Right lobe of liver (tissue), 6 donors: ENCODE data around the gene GNL3. TPM values are rescaled to one million over a fixed set of nuclear protein-coding genes. Genes with fewer than 3 reads are reported as not detected.
A peak's percentile ranks its signal among the peaks of the same experiment; 100 is the strongest.

Experiments
- ATAC-seq, 4 donors: fragments of 200-7000 bp; cut with Tn5 transposase; one replicate each; pipeline ENCODE4 v1.9.1; 2020; ENCODE audit warnings: mild to moderate bottlenecking in 4 of 4, moderate library complexity in 4 of 4
- DNase-seq, 3 donors: peaks; one replicate each; pipeline ENCODE4 v3.0.0-alpha.2; 2020
- H3K27ac ChIP-seq, 3 donors: fragments of 200-600 bp; one replicate each; pipeline ENCODE4 v1.8.0; 2022
- H3K27me3 ChIP-seq, 2 donors: fragments of 200-600 bp; one replicate each; pipeline ENCODE4 v1.8.0; 2022
- H3K36me3 ChIP-seq, 4 donors: fragments of 200-600 bp; sonication (generic) in 1 of 4; one replicate each; pipeline versions ENCODE4 v1.5.1 to v1.8.0; 2017 to 2022; ENCODE audit warnings: control low read depth in 1 of 4
- H3K4me1 ChIP-seq, 4 donors: fragments of 200-600 bp; sonication (generic) in 1 of 4; one replicate each; pipeline versions ENCODE4 v1.5.1 to v1.8.0; 2017 to 2022; ENCODE audit warnings: control low read depth in 1 of 4
- H3K4me3 ChIP-seq, 3 donors: fragments of 200-600 bp; one replicate each; pipeline ENCODE4 v1.8.0; 2022
- H3K9me3 ChIP-seq, 4 donors: fragments of 200-600 bp; sonication (generic) in 1 of 4; one replicate each; pipeline versions ENCODE4 v1.5.1 to v1.8.0; 2017 to 2022; ENCODE audit warnings: control low read depth in 1 of 4
- POLR2A ChIP-seq: fragments of 450-650 bp; IDR thresholded peaks from one replicate; pipeline ENCODE4 v1.6.1; 2017; ENCODE audit warnings: antibody characterized with exemption, mild to moderate bottlenecking
- WGBS: methylation state at CpG from one replicate; pipeline ENCODE4 v1.1.6; 2018; ENCODE audit warnings: low coverage, low lambda C conversion rate; ENCODE audit not compliant: insufficient coverage; ENCODE audit errors: missing lambda C conversion rate; 5-methylcytosine and 5-hydroxymethylcytosine counted together
- intact Hi-C, 2 donors: fragments of 100-400 bp; cut with DNase I; formaldehyde crosslinking; loops; one replicate each; pipeline versions ENCODE4 v1.11.2 to v1.14.1; 2022
- total RNA-seq, 6 experiments: library from RNA; depleted of rRNA in 2 of 6; stranded (reverse); fragments of >200 nt in 2 of 6; fragmentation: NEBNext Ultra II Directional in 3 of 6; extraction: Animal tissue kit (Norgen Biotek cat#: 25700) in 3 of 6; gene quantifications; one replicate each; pipeline versions ENCODE4 v1.1.0 to v1.2.4, GENCODE V29; 2016 to 2023
- TF ChIP-seq, protein P1 (sequence below), 4 donors: fragments of 200-600 bp in 3 of 4; fragments of 450-650 bp in 1 of 4; IDR thresholded peaks; one replicate each; pipeline versions ENCODE4 v1.5.1 to v1.8.0; 2016 to 2022; ENCODE audit warnings: antibody characterized with exemption in 4 of 4, mild to moderate bottlenecking in 2 of 4
- donor health status: DM: no; HTN: yes; CAD: no.
- donor health status: DM: no; HTN: no; CAD: no.
- donor health status: DM: no; HTN: no; CAD: no.
- donor health status: DM: no; HTN: yes; CAD: no.
- donor health status: DM: no; HTN: yes; CAD: no.

GNL3 gene
- total RNA-seq, 6 experiments from 2014 or later = 20.0 to 86.2 (median 41.7) TPM

DNA sequence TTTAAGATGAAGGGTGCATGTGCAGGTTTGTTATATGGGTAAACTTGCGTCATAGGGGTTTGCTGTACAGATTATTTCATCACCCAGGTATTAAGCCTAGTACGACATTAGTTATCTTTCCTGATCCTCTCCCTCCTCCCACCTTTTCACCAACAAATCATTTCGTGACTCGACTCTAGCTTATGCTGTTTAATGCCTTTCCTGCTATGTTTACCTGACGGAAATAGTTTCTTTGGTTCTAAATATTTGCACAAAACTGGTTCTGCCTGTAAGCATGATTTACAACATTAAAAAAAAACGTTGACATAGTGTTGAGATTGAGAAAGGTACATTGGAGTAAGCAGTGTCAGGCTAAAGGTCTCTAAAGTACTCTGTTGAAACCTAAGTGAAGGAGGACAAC lies 2.4 kb downstream of the GNL3 start:
- peaks cover 0 to 35% (median 11%) of the 10 kb centered on the region in 4 donors for H3K4me1 ChIP-seq
- peaks cover 27 to 62% (median 47%) of the 10 kb centered on the region in 4 donors for H3K36me3 ChIP-seq
- intact Hi-C loops = no loop called here
- H3K4me3 ChIP-seq = no peak overlapping the region
- DNase-seq = no peak
- no peaks in the 10 kb centered on the region for H3K27me3 ChIP-seq
- TF ChIP-seq, protein P1, sequence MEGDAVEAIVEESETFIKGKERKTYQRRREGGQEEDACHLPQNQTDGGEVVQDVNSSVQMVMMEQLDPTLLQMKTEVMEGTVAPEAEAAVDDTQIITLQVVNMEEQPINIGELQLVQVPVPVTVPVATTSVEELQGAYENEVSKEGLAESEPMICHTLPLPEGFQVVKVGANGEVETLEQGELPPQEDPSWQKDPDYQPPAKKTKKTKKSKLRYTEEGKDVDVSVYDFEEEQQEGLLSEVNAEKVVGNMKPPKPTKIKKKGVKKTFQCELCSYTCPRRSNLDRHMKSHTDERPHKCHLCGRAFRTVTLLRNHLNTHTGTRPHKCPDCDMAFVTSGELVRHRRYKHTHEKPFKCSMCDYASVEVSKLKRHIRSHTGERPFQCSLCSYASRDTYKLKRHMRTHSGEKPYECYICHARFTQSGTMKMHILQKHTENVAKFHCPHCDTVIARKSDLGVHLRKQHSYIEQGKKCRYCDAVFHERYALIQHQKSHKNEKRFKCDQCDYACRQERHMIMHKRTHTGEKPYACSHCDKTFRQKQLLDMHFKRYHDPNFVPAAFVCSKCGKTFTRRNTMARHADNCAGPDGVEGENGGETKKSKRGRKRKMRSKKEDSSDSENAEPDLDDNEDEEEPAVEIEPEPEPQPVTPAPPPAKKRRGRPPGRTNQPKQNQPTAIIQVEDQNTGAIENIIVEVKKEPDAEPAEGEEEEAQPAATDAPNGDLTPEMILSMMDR (IDR thresholded peaks at IDR 0.05) = peak in 1 of 4 donors; percentile 1
- peak; percentile 17 for TF ChIP-seq POLR2A
- no peak for ATAC-seq
- H3K27ac ChIP-seq = no peak overlapping the region
- whole genome bisulfite sequencing = 30% methylated on average over 6 of the region's 6 CpGs
- no peaks in the 10 kb centered on the region for H3K9me3 ChIP-seq

DNA sequence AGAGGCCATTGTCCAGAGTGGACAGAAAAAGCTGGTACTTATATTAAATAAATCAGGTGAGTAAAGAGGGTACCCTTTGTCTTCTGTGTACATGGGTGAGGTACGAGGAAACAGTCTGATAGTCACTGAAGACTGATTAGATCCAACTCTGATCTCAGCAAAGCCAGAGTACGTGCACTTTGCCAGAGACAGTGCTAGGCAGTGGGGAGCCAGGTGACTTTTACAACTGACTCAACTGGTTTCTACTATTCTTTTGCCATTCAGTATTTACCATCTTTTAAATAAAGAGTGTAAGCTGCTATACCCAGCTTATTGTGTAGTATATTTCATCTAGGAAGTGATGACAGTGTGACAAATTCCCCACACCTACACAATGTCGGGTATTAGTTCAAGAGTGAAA lies 3.3 kb downstream of the GNL3 start:
- H3K4me1 ChIP-seq = peaks cover 0 to 26% (median 8%) of the 10 kb centered on the region in 4 donors
- ATAC-seq (no peak), DNase-seq (no peak)
- intact Hi-C loops = no loop called here
- peaks cover 34 to 70% (median 51%) of the 10 kb centered on the region in 4 donors for H3K36me3 ChIP-seq
- WGBS = 73% methylated on average over 3 of the region's 3 CpGs
- H3K27ac ChIP-seq = no peak overlapping the region
- no peaks in the 10 kb centered on the region for H3K27me3 ChIP-seq
- H3K9me3 ChIP-seq = no peaks in the 10 kb centered on the region
- no peak overlapping the region for H3K4me3 ChIP-seq
- no peak for TF ChIP-seq POLR2A
- TF ChIP-seq, protein P1 (IDR thresholded peaks at IDR 0.05) = no peak

DNA sequence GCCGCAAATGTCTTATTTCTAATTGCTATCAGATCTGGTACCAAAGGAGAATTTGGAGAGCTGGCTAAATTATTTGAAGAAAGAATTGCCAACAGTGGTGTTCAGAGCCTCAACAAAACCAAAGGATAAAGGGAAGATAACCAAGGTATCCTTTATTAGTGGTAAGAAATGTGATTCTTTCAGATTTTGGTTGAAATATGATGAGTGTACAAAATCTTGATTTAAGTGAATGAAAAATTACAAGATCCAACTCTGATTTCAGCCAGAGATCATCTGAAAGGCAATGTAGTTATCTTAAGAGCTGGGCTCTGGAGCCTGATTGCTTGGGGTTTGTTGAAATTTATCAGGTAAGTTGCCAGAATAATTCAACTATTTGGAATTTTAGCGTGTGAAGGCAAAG lies 4.7 kb downstream of the GNL3 start:
- H3K9me3 ChIP-seq = no peaks in the 10 kb centered on the region
- H3K4me1 ChIP-seq = peaks cover 0 to 19% (median 3%) of the 10 kb centered on the region in 4 donors
- DNase-seq (no peak), ATAC-seq (no peak)
- H3K27ac ChIP-seq = no peak overlapping the region
- H3K27me3 ChIP-seq = no peaks in the 10 kb centered on the region
- H3K4me3 ChIP-seq = no peak overlapping the region
- H3K36me3 ChIP-seq = peaks cover 38 to 84% (median 63%) of the 10 kb centered on the region in 4 donors
- intact Hi-C loops = no loop called here
- 69% methylated on average over 2 of the region's 2 CpGs for WGBS
- no peak for TF ChIP-seq POLR2A
- TF ChIP-seq, protein P1 (IDR thresholded peaks at IDR 0.05) = no peak

DNA sequence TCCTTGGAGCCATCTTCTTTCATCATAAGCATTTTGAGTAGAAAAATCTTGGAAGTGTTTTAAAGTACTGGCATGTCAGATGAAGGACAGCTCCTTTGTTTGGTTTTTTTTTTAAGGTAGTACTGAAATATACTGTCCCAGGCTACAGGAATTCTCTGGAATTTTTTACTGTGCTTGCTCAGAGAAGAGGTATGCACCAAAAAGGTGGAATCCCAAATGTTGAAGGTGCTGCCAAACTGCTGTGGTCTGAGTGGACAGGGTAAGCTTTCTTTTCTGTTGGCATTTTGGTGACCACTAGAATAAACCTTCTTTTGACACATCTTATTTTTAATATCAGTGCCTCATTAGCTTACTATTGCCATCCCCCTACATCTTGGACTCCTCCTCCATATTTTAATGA lies 7.2 kb downstream of the GNL3 start:
- Histone ChIP-seq H3K4me3 (no peak overlapping the region), H3K27ac (no peak overlapping the region), H3K36me3 (peaks cover 40 to 100% (median 70%) of the 10 kb centered on the region in 4 donors), H3K27me3 (no peaks in the 10 kb centered on the region), H3K9me3 (no peaks in the 10 kb centered on the region), H3K4me1 (peaks cover 0 to 5% (median 0%) of the 10 kb centered on the region in 4 donors)
- no peak for ATAC-seq
- TF ChIP-seq, protein P1 (IDR thresholded peaks at IDR 0.05) = no peak
- no peak for TF ChIP-seq POLR2A
- DNase-seq = no peak
- intact Hi-C loops = no loop called here
